ENCODE results near the gene ADAMTS6. TPM values are rescaled to one million over a fixed set of nuclear protein-coding genes. Genes with fewer than 3 reads are reported as not detected.
"Not testable (repeated sequence)": the region's sequence is repeated elsewhere in the genome, so short reads cannot be mapped to it uniquely, and the experiment has no call there.

The ADAMTS6 gene
- polyA plus RNA-seq, 3 donors: 1.3 to 2.1 (median 2.0) TPM

DNA sequence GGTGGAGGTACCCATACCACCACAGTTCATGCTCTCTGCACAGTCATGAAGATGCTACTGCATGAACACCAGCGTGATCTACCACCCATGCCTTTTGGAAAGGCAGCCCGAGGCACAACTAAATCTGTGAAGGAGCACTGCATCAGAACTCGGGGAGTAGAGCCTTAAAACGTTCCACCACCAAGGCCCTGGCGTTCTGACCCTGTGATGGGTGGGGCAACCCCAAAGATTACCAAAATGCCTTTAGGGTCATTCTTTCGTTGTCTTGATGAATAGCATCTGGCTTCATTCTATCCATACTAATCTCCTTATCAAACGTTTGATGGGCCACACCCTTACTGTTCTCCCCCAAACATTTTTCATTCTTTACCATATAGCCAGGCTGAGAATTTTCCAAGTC is 97.9 kb downstream of the ADAMTS6 start:
- DNase-seq (ENCODE audit: low read depth in 3 of 3, low spot score in 2 of 3): no peak

DNA sequence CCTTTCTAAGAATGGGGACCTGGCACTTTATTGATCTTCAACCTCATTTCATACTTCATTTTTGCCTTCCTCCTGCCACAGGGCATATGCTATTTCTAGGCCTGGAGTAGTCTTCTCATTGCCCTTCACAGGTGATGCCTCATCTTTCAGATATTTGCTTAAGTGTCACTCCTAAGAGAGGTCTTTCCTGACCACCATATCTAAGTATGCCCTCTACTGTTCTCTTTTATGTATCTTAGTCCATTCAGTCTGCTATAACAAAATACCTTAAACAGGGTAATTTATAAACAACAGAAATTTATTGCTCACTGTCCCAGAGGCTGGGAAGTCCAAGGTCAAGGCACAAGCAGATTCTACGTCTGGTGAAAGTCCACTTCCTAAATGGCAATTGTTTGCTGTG is 99.1 kb downstream of the ADAMTS6 start:
- DNase-seq (ENCODE audit: low read depth in 3 of 3, low spot score in 2 of 3): no peak

DNA sequence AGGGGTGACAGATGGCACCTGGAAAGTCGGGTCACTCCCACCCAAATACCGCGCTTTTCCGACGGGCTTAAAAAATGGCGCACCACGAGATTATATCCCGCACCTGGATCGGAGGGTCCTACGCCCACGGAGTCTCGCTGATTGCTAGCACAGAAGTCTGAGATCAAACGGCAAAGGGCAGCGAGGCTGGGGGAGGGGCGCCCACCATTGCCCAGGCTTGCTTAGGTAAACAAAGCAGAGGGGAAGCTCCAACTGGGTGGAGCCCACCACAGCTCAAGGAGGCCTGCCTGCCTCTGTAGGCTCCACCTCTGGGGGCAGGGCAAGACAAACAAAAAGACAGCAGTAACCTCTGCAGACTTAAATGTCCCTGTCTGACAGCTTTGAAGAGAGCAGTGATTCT is 111.2 kb downstream of the ADAMTS6 start:
- not testable (repeated sequence) for DNase-seq (ENCODE audit: low read depth in 3 of 3, low spot score in 2 of 3)

DNA sequence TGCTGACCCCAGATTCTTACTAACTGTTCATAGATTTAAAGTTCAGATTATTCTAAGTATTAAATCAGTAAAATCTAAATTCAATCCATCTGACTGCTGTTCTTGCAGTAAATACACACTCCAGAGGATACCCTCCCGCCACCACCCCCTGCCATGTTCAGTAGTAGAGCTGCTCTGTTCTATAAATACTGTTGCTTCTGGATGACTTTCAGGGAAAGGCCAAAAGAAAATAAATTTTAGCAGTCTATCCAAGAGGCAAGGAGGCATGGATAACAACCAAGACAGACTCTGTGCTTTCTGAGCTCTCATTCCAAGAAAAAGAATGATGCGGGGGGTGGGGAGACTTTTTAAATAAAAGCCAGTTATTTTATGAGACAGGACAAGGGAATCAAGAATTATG is 115.1 kb downstream of the ADAMTS6 start:
- no peak for DNase-seq (ENCODE audit: low read depth in 3 of 3, low spot score in 2 of 3)

DNA sequence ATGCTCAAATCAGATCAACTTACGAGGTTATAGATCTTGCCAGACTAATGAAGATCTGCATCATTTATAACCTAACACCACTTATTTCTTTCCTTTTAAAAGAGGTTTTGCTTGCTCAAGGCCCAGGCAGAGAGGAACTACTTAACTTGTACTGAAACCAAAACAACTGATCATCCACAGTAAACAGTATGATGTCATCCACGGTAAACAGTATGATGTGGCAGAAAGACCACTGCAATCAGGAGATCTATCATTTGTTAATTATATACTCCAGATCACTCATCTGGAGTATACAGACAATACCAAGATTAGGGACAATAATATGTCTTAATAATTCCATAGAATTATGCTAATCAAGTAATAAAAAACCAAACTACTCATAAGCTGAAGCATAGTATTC is 116.8 kb downstream of the ADAMTS6 start:
- DNase-seq (ENCODE audit: low read depth in 3 of 3, low spot score in 2 of 3): no peak

DNA sequence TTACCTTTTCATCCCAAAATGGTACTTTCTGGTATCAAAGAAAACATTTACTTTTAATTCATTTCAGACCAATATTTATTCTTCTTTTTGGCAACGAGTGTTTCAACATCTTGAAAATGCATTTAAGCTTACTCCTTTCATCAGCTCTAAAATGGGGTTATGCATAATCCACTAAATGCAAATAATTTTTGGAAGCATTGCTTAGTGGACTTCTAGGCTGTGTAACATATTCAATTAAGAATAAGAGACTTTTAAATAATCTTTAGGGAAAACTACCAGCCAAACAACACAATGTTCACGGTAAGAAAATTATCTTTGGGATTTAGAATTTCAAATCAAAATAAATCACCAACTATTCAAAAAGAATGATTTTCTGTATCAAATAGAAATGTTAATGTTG is 118.2 kb downstream of the ADAMTS6 start:
- DNase-seq (ENCODE audit: low read depth in 3 of 3, low spot score in 2 of 3): no peak

DNA sequence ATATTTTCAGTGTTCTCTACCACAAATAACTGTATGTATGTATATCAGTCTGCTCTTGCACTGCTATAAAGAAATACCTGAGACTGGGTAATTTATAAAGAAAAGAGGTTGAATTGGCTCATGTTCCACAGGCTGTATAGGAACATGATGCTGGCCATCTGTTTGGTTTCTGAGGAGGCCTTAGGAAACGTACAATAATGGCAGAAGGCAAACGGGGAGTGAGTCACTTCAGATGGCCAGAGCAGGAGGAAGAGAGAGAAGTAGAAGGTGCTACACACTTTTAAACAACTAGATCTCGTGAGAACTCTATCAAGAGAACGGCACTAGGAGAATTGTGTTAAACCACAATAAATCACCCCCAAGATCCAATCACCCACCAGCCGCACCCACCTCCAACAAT is 121.7 kb downstream of the ADAMTS6 start:
- no peak for DNase-seq (ENCODE audit: low read depth in 3 of 3, low spot score in 2 of 3)

DNA sequence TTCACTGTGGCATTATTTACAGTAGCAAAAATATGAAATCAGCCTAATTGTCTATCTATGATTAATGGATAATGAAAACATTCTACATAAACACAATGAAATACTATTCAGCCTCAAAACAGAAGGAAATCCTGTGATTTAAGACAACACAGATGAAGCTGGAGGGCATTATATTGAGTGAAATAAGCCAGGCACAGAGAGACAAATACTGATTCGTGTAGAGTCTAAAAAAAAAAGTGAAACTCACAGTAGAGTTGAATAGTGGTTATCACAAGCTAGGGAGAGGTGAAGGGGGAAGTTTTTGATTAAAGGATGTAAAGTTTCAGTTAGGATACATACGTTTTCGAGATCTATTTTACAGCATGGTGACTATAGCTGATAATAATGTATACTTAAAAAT is 122.2 kb downstream of the ADAMTS6 start:
- DNase-seq (ENCODE audit: low read depth in 3 of 3, low spot score in 2 of 3): no peak

DNA sequence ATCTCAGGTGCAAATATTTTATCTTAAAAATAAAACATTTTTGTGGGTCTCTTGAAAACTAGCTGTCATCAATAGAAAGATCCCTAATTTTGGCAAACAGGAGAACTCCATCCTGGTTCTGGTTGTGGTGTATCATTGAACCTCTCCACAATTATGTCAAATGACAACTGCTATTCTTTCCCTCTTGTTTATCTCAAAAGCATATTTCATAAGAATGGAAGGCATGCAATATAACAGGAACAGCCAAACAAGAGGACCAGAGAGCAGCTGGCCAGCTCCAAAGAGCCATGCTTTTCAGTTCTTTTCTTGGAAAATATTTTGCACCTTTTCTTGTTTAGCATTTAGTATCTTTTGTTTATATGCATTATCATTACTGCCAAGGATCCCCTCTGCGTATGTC is 125.4 kb downstream of the ADAMTS6 start:
- DNase-seq (ENCODE audit: low read depth in 3 of 3, low spot score in 2 of 3): no peak

DNA sequence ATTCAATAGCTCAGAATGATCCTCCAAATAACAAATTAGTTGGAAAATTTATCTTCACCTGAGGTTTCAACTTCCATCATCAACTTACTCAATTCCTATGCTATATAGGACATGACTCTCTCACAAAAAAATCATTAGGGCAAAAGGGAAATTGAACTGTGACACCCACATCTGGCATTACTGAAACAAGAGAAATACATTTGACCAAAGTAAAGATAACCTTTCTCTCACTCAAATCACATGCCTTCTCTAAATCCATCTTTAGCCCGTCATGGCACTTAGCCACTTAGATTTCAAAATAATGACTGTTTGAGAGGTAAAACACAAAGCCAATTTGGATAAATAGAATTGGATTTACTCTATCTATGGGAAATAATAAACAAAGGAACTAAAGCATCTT is 126.4 kb downstream of the ADAMTS6 start:
- no peak for DNase-seq (ENCODE audit: low read depth in 3 of 3, low spot score in 2 of 3)

DNA sequence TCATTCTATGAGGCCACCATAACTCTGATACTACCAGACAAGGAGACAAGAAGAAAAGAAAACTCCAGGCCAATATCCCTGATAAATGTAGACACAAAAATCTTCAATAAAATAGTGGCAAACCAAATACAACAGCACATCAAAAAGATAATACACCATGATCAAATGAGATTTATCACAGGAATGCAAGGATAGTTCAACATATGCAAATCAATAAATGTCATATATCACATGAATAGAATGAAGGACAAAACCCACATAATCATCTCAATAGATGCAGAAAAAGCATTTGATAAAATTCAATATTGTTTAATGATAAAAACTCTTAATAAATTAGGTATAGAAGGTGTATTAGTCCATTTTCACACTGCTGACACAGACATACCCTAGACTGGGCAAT is 139.9 kb downstream of the ADAMTS6 start:
- DNase-seq (ENCODE audit: low read depth in 3 of 3, low spot score in 2 of 3): no peak

DNA sequence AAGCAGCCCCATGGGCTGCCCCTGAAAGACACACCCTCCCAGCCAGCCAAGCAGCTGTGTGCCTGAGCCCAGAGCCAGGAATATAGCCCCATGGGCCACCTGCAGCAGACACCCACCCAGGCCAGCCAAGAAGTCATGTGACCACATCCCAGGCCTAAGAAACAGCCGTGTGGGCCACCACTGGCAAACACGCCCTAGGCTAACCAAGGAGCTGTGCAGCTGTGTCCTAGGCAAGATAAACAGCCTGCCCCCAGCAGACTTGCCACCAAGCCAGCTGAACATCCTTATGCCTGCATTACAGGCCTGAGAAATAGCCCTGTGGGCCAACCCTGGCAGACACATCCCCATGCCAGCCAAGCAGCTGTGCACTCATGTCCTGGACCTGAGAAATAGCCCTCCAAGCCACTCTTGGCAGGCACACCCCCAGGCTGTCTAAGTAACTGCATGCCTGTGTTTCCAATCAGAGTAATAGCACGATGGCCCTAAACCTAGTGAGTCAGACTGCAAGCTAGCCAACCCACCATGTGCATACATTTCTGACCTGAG is 143.0 kb downstream of the ADAMTS6 start:
- DNase-seq (ENCODE audit: low read depth in 3 of 3, low spot score in 2 of 3): no peak

DNA sequence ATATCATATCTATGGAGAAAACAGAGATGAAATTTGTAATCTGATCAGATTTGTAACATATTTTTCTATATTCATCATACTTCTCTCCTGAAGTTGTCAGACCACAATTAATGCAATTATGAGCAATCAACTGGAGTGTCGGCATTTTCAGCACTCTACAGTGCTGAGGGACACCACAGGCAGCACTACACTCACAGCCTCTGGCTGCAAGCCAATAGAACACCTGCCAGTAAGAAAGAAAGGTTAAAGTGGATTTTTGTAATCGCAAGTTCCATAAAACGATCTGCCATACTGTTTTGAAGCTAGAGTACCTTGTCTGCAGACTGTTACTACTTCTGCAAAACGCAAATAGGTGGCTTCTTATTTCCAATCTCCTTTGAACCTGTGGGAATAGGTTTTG is 147.6 kb downstream of the ADAMTS6 start:
- no peak for DNase-seq (ENCODE audit: low read depth in 3 of 3, low spot score in 2 of 3)

DNA sequence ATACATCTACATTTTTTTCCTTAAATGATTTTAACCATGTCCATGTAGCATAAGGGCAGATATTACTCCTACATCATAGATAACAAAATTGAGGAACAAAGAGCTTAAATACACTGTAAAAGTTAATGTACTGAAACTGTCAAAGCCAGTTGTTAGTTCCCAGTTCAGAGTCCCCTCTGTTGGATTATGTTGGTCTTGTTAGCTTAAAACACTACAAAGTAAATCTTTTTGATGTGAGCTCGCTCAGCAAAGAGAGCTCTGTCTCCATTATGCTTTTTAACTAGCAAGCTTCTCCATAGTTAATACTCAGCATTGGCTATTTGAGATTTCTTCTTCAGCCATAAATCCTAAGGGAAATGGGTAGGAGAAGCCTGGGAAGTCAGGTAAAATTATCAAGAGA is 149.1 kb downstream of the ADAMTS6 start:
- DNase-seq (ENCODE audit: low read depth in 3 of 3, low spot score in 2 of 3): no peak

DNA sequence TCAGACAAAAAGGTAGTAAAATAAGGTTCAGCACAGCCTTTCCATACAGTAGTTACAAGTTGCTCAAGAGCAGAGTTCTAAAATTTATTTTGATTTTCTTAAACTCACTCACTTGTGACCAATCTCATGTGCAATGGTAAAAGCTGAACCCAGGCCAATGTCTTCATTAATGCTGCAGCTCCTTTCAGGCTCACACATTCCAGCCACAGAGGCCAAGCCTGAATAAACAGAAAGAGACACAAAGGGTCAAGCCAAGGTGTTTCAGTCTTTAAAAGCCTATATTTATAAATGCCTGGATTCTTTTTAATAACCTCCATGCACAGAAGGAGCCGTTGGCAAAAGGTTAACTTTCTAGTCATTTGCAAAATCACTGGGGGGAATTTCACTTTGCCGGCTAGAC is 152.5 kb downstream of the ADAMTS6 start:
- no peak for DNase-seq (ENCODE audit: low read depth in 3 of 3, low spot score in 2 of 3)

DNA sequence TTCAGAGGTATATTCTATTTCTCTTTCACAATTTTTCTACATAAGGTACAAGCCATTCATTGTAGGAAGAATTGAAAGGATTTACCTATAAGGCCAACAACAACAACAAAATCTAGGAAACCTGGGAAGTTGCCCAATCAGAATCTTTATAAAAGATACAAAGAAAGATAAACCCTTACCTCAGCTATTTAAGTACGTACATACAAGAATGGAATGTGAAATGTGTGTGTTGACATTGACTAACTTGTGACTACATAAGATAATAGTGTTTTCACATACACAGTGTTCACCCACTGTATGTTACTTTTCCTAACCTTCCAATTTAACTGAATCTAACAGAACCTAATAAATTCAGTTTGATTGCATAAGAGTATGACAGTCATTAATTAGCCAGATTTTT is 154.1 kb downstream of the ADAMTS6 start:
- DNase-seq (ENCODE audit: low read depth in 3 of 3, low spot score in 2 of 3): no peak

DNA sequence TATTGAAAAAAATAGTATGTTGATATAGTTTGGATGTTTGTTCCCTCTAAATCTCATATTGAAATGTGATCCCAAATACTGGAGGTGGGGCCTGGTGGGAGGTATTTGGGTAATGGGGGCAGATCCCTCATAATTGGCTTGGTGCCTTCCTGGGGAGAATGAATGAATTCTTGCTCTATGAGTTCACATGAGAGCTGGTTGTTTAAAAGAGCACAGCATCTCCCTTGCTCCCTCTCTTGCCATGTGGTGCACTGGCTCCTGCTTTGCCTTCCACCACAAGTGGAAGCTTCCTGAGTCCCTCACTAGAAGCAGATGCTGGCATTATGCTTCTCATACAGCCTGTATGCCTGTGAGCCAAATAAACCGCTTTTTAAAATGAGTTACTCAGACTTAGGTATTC is 154.8 kb downstream of the ADAMTS6 start:
- no peak for DNase-seq (ENCODE audit: low read depth in 3 of 3, low spot score in 2 of 3)

DNA sequence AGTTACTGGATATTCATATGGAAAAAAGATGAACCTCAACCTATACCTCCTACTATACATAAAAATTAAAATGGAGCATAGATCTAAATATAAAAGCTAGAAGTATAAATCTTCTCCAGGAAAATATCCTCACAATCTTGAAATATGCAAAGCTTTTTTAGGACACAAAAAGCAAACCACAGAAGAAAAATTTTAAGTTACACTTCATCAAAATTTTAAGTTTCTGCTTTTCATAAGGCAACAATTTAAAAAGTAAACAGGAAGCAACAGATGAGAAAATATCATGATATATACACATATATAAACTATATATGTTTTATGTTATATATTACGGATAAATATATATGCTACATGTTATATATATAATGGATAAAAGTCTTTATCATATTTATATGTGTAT is 157.5 kb downstream of the ADAMTS6 start:
- DNase-seq (ENCODE audit: low read depth in 3 of 3, low spot score in 2 of 3): no peak

DNA sequence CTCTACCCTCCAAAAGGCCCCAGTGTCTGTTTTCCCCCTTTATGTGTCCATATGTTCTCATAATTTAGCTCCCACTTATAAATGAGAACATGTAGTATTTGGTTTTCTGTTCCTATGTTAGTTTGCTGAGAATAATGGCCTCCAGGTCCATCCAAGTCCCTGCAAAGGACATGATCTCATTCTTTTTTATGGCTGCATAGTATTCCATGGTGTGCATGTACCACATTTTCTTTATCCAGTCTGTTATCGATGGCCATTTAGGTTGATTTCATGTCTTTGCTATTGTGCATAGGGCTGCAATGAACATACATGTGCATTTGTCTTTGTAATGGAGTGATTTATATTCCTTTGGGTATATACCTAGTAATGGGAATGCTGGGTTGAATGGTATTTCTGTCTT is 161.0 kb downstream of the ADAMTS6 start:
- DNase-seq (ENCODE audit: low read depth in 3 of 3, low spot score in 2 of 3): not testable (repeated sequence)

DNA sequence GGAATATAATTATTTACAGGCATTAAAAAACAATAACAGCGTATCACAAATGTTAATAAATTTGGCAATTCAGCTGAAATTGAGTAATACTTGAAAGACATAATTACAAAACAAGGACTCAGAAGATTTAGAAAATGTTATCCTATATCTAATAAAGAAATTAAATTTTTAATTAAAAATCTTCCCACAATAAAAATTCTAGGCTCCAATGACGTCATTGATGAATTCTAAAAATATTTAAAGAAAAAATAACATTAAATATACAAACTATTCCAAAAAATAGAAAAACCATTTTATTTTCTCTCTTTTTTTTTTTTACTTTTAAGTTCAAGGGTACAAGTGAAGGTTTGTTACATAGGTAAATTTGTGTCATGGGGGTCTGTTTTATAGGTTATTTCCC is 161.5 kb downstream of the ADAMTS6 start:
- DNase-seq (ENCODE audit: low read depth in 3 of 3, low spot score in 2 of 3): no peak

DNA sequence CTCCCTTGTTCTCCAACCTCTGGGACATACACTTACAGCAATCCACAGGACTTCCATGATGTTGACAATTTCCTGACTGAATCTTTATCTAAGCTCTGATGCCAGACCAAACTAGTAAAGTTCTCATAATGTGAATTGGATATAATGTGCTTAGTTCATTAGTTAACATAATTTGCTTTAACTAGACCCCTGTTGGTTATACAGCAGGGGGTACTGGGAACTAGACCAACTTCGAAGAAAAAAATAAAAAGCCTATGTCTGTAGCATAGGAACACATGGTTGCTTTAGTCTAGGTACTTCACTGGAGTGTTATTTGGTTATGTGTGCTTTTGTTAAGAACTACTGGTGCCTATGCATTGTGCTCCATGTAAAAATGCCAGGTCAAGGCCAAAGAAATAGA is 173.8 kb downstream of the ADAMTS6 start:
- DNase-seq (ENCODE audit: low read depth in 3 of 3, low spot score in 2 of 3): no peak

DNA sequence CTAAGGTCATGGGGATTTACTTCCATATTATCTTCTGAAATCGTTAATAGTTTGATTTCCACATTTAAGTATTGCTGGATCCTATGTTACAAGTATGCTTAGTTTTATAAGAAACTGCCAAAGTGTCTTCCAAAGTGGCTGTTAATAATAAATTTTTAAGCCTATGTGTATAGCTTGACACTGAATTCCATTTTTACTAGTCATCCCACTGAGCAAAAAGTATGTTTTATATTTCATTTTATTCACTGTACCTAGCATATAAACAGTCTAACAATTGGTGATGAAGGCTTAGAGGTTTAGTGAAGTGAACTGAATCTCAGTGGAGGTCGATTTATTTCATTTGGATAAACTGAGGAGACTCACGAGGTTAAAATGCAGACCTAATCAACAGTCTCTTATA is 174.6 kb downstream of the ADAMTS6 start:
- DNase-seq (ENCODE audit: low read depth in 3 of 3, low spot score in 2 of 3): no peak

DNA sequence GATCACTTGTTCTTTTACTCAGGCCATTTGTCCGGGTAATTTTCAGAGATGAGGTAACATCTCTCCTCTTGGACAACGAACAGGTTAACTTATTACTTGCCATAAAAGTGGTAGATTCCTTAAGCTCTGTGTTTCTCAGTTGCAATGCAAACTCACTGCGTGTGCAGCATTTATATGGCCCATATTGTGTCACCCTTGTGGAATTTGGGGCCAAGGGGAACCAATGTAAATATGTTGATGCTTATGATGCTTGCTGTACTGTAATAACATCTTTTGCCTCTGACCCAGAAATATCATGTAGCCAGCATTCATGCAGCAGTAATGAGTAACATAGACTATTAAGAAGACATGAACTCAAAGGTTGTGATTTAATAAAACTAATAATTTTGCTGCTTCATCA is 175.8 kb downstream of the ADAMTS6 start:
- no peak for DNase-seq (ENCODE audit: low read depth in 3 of 3, low spot score in 2 of 3)

DNA sequence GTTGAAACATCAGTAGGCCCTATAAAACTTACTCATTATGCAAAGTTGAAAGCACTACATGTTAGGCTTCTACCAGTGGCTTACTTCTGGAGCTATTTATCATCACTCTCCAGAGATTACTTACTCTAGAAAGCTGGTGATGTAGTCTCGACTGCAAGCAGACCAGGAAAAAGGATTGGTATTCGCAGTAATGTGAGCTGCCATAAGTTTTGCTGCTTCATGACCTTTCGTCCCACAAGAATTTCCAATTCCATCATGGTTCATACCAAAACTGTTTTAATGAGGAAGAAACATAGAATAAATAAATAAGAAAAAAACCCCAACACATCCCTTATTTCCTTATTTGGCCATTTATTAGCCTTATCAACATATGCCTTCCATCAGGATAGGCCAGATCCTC is 181.9 kb downstream of the ADAMTS6 start:
- no peak for DNase-seq (ENCODE audit: low read depth in 3 of 3, low spot score in 2 of 3)
